ENCODE results near the gene EIF3F. TPM values are rescaled to one million over a fixed set of nuclear protein-coding genes. Genes with fewer than 3 reads are reported as not detected.

The EIF3F gene
- total RNA-seq, 1 experiment from 2014 or later: 191 TPM

DNA sequence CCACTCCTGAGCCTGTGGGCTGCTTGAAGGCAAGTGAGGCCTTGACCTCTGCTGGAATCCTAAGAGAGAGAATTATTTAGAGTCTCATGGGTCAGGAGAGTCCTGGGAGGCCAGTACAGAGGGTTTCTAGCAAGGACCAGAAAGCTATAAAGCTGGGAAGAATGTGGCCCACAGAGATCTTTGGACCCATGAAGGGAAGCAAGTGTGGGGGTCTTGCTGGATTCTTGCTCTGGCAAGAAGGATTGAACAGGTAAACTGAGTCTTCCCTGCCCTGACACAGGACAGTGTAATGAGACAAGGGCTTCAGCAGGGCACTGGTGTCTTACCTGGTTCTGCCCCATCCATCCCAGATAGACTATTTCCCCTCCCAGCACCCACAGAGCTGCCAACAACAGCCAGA lies 18.4 kb downstream of the EIF3F start:
- no peaks in the 10 kb centered on the region for H3K36me3 ChIP-seq (ENCODE audit: low read depth)
- no peaks in the 10 kb centered on the region for H3K9me2 ChIP-seq (ENCODE audit: insufficient read depth)
- BruUV-seq (replicated peaks): no TSS peak
- intact Hi-C loops (cut with micrococcal nuclease; ENCODE audit: unreplicated experiment): loop anchor here (10.0 kb wide), 1 partner anchor 559 kb away; no protein-coding TSS in a partner anchor
- H3K27ac ChIP-seq: no peak overlapping the region
- no peak overlapping the region for H2AFZ ChIP-seq
- no peak overlapping the region for H3K4me2 ChIP-seq
- H3K4me1 ChIP-seq (replicated peaks; ENCODE audit: insufficient read depth): no peaks in the 10 kb centered on the region
- ChIA-PET POLR2A (ENCODE audit: unreplicated experiment) (no interaction called here), CTCF (interaction anchor here (1.5 kb wide), 1 partner anchor 95 kb away, joined by 22 read pairs; no protein-coding TSS in a partner anchor)
- no peaks in the 10 kb centered on the region for H4K20me1 ChIP-seq (ENCODE audit: insufficient read depth)
- no peaks in the 10 kb centered on the region for H3F3A ChIP-seq (ENCODE audit: insufficient read depth, low read depth)
- no peaks in the 10 kb centered on the region for H3K27me3 ChIP-seq (ENCODE audit: insufficient read depth, low read depth)
- no peaks in the 10 kb centered on the region for H3K79me2 ChIP-seq (ENCODE audit: low read depth)
- DNase-seq: no peak
- TF ChIP-seq, protein P1, sequence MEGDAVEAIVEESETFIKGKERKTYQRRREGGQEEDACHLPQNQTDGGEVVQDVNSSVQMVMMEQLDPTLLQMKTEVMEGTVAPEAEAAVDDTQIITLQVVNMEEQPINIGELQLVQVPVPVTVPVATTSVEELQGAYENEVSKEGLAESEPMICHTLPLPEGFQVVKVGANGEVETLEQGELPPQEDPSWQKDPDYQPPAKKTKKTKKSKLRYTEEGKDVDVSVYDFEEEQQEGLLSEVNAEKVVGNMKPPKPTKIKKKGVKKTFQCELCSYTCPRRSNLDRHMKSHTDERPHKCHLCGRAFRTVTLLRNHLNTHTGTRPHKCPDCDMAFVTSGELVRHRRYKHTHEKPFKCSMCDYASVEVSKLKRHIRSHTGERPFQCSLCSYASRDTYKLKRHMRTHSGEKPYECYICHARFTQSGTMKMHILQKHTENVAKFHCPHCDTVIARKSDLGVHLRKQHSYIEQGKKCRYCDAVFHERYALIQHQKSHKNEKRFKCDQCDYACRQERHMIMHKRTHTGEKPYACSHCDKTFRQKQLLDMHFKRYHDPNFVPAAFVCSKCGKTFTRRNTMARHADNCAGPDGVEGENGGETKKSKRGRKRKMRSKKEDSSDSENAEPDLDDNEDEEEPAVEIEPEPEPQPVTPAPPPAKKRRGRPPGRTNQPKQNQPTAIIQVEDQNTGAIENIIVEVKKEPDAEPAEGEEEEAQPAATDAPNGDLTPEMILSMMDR (conservative IDR thresholded peaks at IDR 0.05): no peak
- TF ChIP-seq EZH2 (IDR thresholded peaks at IDR 0.05; ENCODE audit: low read depth): no peak
- H3K9me3 ChIP-seq (ENCODE audit: insufficient read depth, low read depth): no peaks in the 10 kb centered on the region
- no peak overlapping the region for H3K4me3 ChIP-seq

DNA sequence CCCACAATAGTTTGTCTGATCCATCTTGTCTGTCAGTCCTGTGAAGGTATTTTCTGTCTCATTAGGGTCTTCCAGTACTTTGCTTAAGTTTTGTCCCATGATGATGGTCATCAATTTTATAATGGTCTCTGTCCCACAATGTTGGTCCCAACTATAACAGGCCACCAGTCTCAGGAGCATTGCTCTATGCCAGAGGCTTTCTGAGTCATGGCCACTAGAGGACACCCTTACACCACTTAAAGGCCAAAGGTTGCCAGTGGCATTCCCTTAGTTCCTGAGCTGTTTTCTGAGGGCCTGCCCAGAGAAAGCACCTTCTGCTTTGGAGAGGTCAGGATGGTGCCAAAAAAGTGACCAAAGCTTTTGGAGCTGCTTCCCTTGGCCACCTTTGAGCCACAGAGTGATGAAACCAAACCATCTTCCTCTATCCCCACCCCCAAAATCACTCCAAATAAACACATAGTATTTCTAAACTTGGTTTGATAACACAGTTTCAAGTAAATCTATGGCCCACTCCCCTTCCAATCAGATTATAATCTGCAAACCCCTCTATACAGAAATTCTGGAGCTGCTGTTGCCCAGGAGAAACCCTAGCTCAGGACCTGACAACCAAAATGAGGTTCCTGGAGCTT lies 19.3 kb downstream of the EIF3F start:
- Histone ChIP-seq H3K4me1 (replicated peaks; ENCODE audit: insufficient read depth) (no peaks in the 10 kb centered on the region), H3K9me2 (ENCODE audit: insufficient read depth) (no peaks in the 10 kb centered on the region), H2AFZ (no peak overlapping the region), H4K20me1 (ENCODE audit: insufficient read depth) (no peaks in the 10 kb centered on the region), H3K4me2 (no peak overlapping the region), H3K9me3 (ENCODE audit: insufficient read depth, low read depth) (no peaks in the 10 kb centered on the region), H3K79me2 (ENCODE audit: low read depth) (no peaks in the 10 kb centered on the region), H3F3A (ENCODE audit: insufficient read depth, low read depth) (no peaks in the 10 kb centered on the region), H3K4me3 (no peak overlapping the region), H3K27ac (no peak overlapping the region), H3K27me3 (ENCODE audit: insufficient read depth, low read depth) (no peaks in the 10 kb centered on the region; the same call in 1 of the 2 replicates), H3K36me3 (ENCODE audit: low read depth) (no peaks in the 10 kb centered on the region)
- intact Hi-C loops (cut with micrococcal nuclease; ENCODE audit: unreplicated experiment): loop anchor here (1.0 to 10.0 kb wide), 2 partner anchors 93 to 558 kb away; no protein-coding TSS in a partner anchor
- CTCF ChIA-PET: interaction anchor here (0.5 to 1.6 kb wide), 5 partner anchors 22 to 658 kb away, joined by 3 to 22 read pairs (median 4); no protein-coding TSS in a partner anchor
- POLR2A ChIA-PET (ENCODE audit: unreplicated experiment): no interaction called here
- BruUV-seq (replicated peaks): no TSS peak
- TF ChIP-seq, protein P1 (conservative IDR thresholded peaks at IDR 0.05): peak; percentile 72
- no peak for TF ChIP-seq EZH2 (IDR thresholded peaks at IDR 0.05; ENCODE audit: low read depth)
- DNase-seq: peak; percentile 39 to 53

DNA sequence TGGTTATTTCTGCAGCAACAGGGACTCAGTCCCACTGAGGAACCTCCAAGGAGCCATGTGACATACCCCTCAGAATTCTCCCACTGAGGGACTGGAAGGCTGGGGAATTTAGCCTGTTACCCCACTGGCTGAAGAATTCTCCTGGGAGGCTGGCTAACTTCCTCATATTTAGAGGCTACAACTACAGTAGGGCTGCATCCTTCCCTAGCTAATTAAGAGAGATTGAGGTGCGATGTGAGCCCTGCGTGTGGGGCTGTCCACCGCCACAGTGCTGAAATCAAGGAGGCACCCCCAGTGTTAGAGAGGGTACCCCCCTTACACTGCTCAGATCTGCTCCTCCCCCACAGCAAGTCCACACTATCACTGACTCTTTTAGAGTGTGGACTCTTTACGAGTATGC lies 21.1 kb downstream of the EIF3F start:
- H3K9me3 ChIP-seq (ENCODE audit: insufficient read depth, low read depth): no peaks in the 10 kb centered on the region
- CTCF ChIA-PET: no interaction called here
- no peaks in the 10 kb centered on the region for H3K36me3 ChIP-seq (ENCODE audit: low read depth)
- POLR2A ChIA-PET (ENCODE audit: unreplicated experiment): no interaction called here
- H2AFZ ChIP-seq: no peak overlapping the region
- H3F3A ChIP-seq (ENCODE audit: insufficient read depth, low read depth): no peaks in the 10 kb centered on the region
- intact Hi-C loops (cut with micrococcal nuclease; ENCODE audit: unreplicated experiment): loop anchor here (10.0 kb wide), 1 partner anchor 557 kb away; no protein-coding TSS in a partner anchor
- BruUV-seq (replicated peaks): no TSS peak
- no peaks in the 10 kb centered on the region for H3K9me2 ChIP-seq (ENCODE audit: insufficient read depth)
- no peak overlapping the region for H3K27ac ChIP-seq
- no peaks in the 10 kb centered on the region for H3K4me1 ChIP-seq (replicated peaks; ENCODE audit: insufficient read depth)
- H3K79me2 ChIP-seq (ENCODE audit: low read depth): no peaks in the 10 kb centered on the region
- no peak for DNase-seq
- H3K27me3 ChIP-seq (ENCODE audit: insufficient read depth, low read depth): no peaks in the 10 kb centered on the region; the same call in 1 of the 2 replicates
- TF ChIP-seq, protein P1 (conservative IDR thresholded peaks at IDR 0.05): no peak
- TF ChIP-seq EZH2 (IDR thresholded peaks at IDR 0.05; ENCODE audit: low read depth): no peak
- H3K4me3 ChIP-seq: no peak overlapping the region
- H4K20me1 ChIP-seq (ENCODE audit: insufficient read depth): no peaks in the 10 kb centered on the region
- no peak overlapping the region for H3K4me2 ChIP-seq

Measured in PC-9 (cell line).